GM21381 (cell line): ENCODE measurements around the gene RACGAP1.
"Not testable (repeated sequence)": the region's sequence is repeated elsewhere in the genome, so short reads cannot be mapped to it uniquely, and the experiment has no call there.

Source experiments
- ATAC-seq: cut with Tn5 transposase; IDR thresholded peaks from one replicate; pipeline ENCODE4 v1.9.1; 2021; ENCODE audit warnings: mild to moderate bottlenecking, moderate library complexity; ENCODE audit not compliant: unreplicated experiment

Gene RACGAP1

GRCh38 chr12:49989400-49989799 lies 35.9 kb downstream of the RACGAP1 start:
- not testable (repeated sequence) for ATAC-seq

- no peak for ATAC-seq
Observed at GRCh38 chr12:49987625-49988303, 37.5 kb downstream of the RACGAP1 start.

- not testable (repeated sequence) for ATAC-seq
Observed at GRCh38 chr12:49986476-49986875, 38.8 kb downstream of the RACGAP1 start.

GRCh38 chr12:49985981-49986380 lies 39.3 kb downstream of the RACGAP1 start:
- ATAC-seq = no peak

- ATAC-seq = no peak
Observed at GRCh38 chr12:49984476-49985359, 40.6 kb downstream of the RACGAP1 start.

GRCh38 chr12:49983892-49984291 lies 41.4 kb downstream of the RACGAP1 start:
- no peak for ATAC-seq

GRCh38 chr12:49982246-49983087 lies 42.8 kb downstream of the RACGAP1 start:
- ATAC-seq = no peak

- ATAC-seq = no peak
Observed at GRCh38 chr12:49980501-49981349, 44.6 kb downstream of the RACGAP1 start.

- no peak for ATAC-seq
Observed at GRCh38 chr12:49979791-49980190, 45.5 kb downstream of the RACGAP1 start.

GRCh38 chr12:49979016-49979586 lies 46.2 kb downstream of the RACGAP1 start:
- no peak for ATAC-seq

- ATAC-seq = no peak
Observed at GRCh38 chr12:49978125-49978524, 47.2 kb downstream of the RACGAP1 start.

GRCh38 chr12:49976557-49976956 lies 48.7 kb downstream of the RACGAP1 start:
- no peak for ATAC-seq

GRCh38 chr12:49975318-49975761 lies 50.0 kb downstream of the RACGAP1 start:
- ATAC-seq = no peak

GRCh38 chr12:49974677-49975317 lies 50.5 kb downstream of the RACGAP1 start:
- ATAC-seq = no peak

GRCh38 chr12:49974231-49974675 lies 51.0 kb downstream of the RACGAP1 start:
- no peak for ATAC-seq

GRCh38 chr12:49973361-49973830 lies 51.9 kb downstream of the RACGAP1 start:
- ATAC-seq = no peak

GRCh38 chr12:49972641-49973360 lies 52.5 kb downstream of the RACGAP1 start, which contains the start of gene AQP6:
Gene AQP6 (plus strand): TSS chr12:49972947. CDS start chr12:49973174, 227 bp downstream.
- no peak for ATAC-seq

GRCh38 chr12:49972129-49972528 lies 53.2 kb downstream of the RACGAP1 start:
- ATAC-seq = no peak
